Bronchial epithelial cell (primary cell): Measurements from ENCODE around the gene YKT6. TPM values are rescaled to one million over a fixed set of nuclear protein-coding genes. Genes with fewer than 3 reads are reported as not detected.

Experiments
- DNase-seq: peaks from one replicate; pipeline ENCODE4 v3.0.0-alpha.2; 2010; ENCODE audit warnings: low read depth
- FAIRE-seq: peaks from 2 replicates; lab custom pipeline; 2011; peaks lifted over from hg19 to GRCh38; lab: Jason Lieb, UNC
- H3K27me3 ChIP-seq: 2 replicates; pipeline ENCODE4 v1.5.1; 2011; ENCODE audit warnings: low read length; ENCODE audit not compliant: control insufficient read depth, insufficient read depth
- H3K36me3 ChIP-seq: 2 replicates; pipeline ENCODE4 v1.5.1; 2011; ENCODE audit warnings: low read length; ENCODE audit not compliant: control insufficient read depth, insufficient read depth
- H3K4me3 ChIP-seq: 2 replicates; pipeline ENCODE4 v1.5.1; 2011; ENCODE audit warnings: mild to moderate bottlenecking, low read depth, low read length, control low read depth
- total RNA-seq: library from RNA; depleted of rRNA; stranded (reverse); fragments of >200 nt; gene quantifications from 2 replicates; pipeline ENCODE4 v1.2.1, GENCODE V29; 2014
- TF ChIP-seq, protein P1 (sequence below): IDR thresholded peaks from 2 replicates; pipeline ENCODE4 v1.5.1; 2011; ENCODE audit warnings: mild to moderate bottlenecking, moderate library complexity, low read length, control low read depth, inconsistent platforms; ENCODE audit not compliant: insufficient read depth, severe bottlenecking

Gene YKT6
- total RNA-seq, 1 donor from 2014 or later: 74.5 TPM

- FAIRE-seq (no peak), DNase-seq (no peak)
- Histone ChIP-seq H3K27me3 (peaks cover 2% of the 10 kb centered on the region), H3K36me3 (no peaks in the 10 kb centered on the region), H3K4me3 (no peak overlapping the region)
- TF ChIP-seq, protein P1, sequence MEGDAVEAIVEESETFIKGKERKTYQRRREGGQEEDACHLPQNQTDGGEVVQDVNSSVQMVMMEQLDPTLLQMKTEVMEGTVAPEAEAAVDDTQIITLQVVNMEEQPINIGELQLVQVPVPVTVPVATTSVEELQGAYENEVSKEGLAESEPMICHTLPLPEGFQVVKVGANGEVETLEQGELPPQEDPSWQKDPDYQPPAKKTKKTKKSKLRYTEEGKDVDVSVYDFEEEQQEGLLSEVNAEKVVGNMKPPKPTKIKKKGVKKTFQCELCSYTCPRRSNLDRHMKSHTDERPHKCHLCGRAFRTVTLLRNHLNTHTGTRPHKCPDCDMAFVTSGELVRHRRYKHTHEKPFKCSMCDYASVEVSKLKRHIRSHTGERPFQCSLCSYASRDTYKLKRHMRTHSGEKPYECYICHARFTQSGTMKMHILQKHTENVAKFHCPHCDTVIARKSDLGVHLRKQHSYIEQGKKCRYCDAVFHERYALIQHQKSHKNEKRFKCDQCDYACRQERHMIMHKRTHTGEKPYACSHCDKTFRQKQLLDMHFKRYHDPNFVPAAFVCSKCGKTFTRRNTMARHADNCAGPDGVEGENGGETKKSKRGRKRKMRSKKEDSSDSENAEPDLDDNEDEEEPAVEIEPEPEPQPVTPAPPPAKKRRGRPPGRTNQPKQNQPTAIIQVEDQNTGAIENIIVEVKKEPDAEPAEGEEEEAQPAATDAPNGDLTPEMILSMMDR: no peak
Measured at GRCh38 chr7:44175730-44176129, 25.0 kb upstream of the YKT6 start.

- no peak for DNase-seq
- peaks cover 2% of the 10 kb centered on the region for H3K27me3 ChIP-seq
- H3K4me3 ChIP-seq: no peak overlapping the region
- no peaks in the 10 kb centered on the region for H3K36me3 ChIP-seq
- FAIRE-seq: no peak
- TF ChIP-seq, protein P1: no peak
Measured at GRCh38 chr7:44176486-44176885, 24.3 kb upstream of the YKT6 start.

- Histone ChIP-seq H3K4me3 (no peak overlapping the region), H3K27me3 (peaks cover 2% of the 10 kb centered on the region), H3K36me3 (no peaks in the 10 kb centered on the region)
- TF ChIP-seq, protein P1: no peak
- FAIRE-seq (peak; percentile 83), DNase-seq (peak; percentile 38)
Measured at GRCh38 chr7:44177570-44178131, 23.1 kb upstream of the YKT6 start.

- Histone ChIP-seq H3K36me3 (no peaks in the 10 kb centered on the region), H3K4me3 (no peak overlapping the region), H3K27me3 (peaks cover 2% of the 10 kb centered on the region)
- FAIRE-seq: no peak
- DNase-seq: no peak
- TF ChIP-seq, protein P1: no peak
Measured at GRCh38 chr7:44180631-44181030, 20.1 kb upstream of the YKT6 start.

- H3K36me3 ChIP-seq: no peaks in the 10 kb centered on the region
- H3K4me3 ChIP-seq: no peak overlapping the region
- peak; percentile 36 for FAIRE-seq
- TF ChIP-seq, protein P1: no peak
- no peak for DNase-seq
- no peaks in the 10 kb centered on the region for H3K27me3 ChIP-seq
Measured at GRCh38 chr7:44182827-44183226, 18.0 kb upstream of the YKT6 start.

GRCh38 chr7:44183386-44183785, 17.4 kb upstream of the YKT6 start:
- Histone ChIP-seq H3K36me3 (no peaks in the 10 kb centered on the region), H3K4me3 (no peak overlapping the region), H3K27me3 (no peaks in the 10 kb centered on the region)
- DNase-seq (no peak), FAIRE-seq (no peak)
- TF ChIP-seq, protein P1: no peak
